Stomach (tissue), 4 donors: ENCODE results near the gene CD101.

ENCODE experiments used
- EP300 ChIP-seq: sonication (generic); formaldehyde crosslinking; IDR thresholded peaks from one replicate; pipeline ENCODE4 v1.6.1; 2017; ENCODE audit warnings: antibody characterized with exemption
- POLR2A ChIP-seq, 4 donors: fragments of 450-650 bp; IDR thresholded peaks; one replicate each; pipeline ENCODE4 v1.6.1; 2016; ENCODE audit warnings: antibody characterized with exemption in 4 of 4, control low read depth in 2 of 4, mild to moderate bottlenecking in 1 of 4, moderate library complexity in 1 of 4
- POLR2AphosphoS5 ChIP-seq, 3 donors: sonication (generic); formaldehyde crosslinking; IDR thresholded peaks; one replicate each; pipeline ENCODE4 v1.6.1; 2016; ENCODE audit warnings: antibody characterized with exemption in 3 of 3
- TF ChIP-seq, protein P1 (sequence below), 7 experiments: fragments of 450-650 bp in 4 of 7; fragments of 200-600 bp in 3 of 7; sonication (generic) in 3 of 7; IDR thresholded peaks; one replicate each; pipeline ENCODE4 v1.5.1; 2016 to 2019; ENCODE audit warnings: antibody characterized with exemption in 7 of 7, control low read depth in 2 of 7, mild to moderate bottlenecking in 1 of 7

DNA sequence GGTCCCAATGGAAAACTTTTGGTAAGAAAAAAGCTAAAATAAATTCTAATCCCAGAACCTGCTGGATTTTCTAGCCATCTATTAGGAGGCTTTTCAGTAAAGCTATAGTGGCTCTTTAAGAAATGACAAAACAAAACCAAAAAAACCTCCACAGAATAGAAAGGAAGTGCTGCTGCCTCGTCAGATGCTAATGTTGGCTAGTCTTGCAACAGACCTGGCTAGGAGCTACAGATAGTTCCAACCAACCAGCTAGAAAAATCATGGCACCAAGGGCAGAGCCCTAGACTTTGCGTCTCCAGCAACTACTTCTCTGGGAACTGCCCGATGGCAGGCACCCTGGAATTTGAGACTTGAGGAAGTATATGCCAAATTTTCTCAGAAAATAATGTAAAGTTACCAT lies 7.6 kb downstream of the CD101 start:
- TF ChIP-seq, protein P1, sequence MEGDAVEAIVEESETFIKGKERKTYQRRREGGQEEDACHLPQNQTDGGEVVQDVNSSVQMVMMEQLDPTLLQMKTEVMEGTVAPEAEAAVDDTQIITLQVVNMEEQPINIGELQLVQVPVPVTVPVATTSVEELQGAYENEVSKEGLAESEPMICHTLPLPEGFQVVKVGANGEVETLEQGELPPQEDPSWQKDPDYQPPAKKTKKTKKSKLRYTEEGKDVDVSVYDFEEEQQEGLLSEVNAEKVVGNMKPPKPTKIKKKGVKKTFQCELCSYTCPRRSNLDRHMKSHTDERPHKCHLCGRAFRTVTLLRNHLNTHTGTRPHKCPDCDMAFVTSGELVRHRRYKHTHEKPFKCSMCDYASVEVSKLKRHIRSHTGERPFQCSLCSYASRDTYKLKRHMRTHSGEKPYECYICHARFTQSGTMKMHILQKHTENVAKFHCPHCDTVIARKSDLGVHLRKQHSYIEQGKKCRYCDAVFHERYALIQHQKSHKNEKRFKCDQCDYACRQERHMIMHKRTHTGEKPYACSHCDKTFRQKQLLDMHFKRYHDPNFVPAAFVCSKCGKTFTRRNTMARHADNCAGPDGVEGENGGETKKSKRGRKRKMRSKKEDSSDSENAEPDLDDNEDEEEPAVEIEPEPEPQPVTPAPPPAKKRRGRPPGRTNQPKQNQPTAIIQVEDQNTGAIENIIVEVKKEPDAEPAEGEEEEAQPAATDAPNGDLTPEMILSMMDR (IDR thresholded peaks at IDR 0.05), result no peak
- TF ChIP-seq POLR2AphosphoS5 (IDR thresholded peaks at IDR 0.05) (no peak), POLR2A (IDR thresholded peaks at IDR 0.05) (no peak), EP300 (no peak)
